Activated CD4-positive, alpha-beta memory T cell treated with anti-CD3 and anti-CD28 coated beads, Interleukin-2, amount 10 ng/mL, durations not matched to agents 7 days and 5 days (primary cell): ENCODE data around the gene DPH2. TPM values are rescaled to one million over a fixed set of nuclear protein-coding genes. Genes with fewer than 3 reads are reported as not detected.

ENCODE experiments used
- CTCF ChIA-PET: fragments of 350-600 bp; sonication (Branson Sonifier 250); formaldehyde crosslinking; loops from one replicate; lab custom pipeline; 2021; ENCODE audit warnings: antibody characterized with exemption, inconsistent platforms; lab: Charles Lee
- POLR2A ChIA-PET: fragments of 350-600 bp; sonication (Branson Sonifier 250); formaldehyde crosslinking; loops from one replicate; lab custom pipeline; 2021; ENCODE audit warnings: antibody characterized with exemption; lab: Charles Lee
- DNase-seq: peaks from one replicate; pipeline ENCODE4 v3.0.0-alpha.2; 2020
- H3K27ac Mint-ChIP-seq: one replicate; pipeline ENCODE4 v1.8.0; 2021; ENCODE audit warnings: mild to moderate bottlenecking, mixed read lengths
- H3K27me3 Mint-ChIP-seq: one replicate; pipeline ENCODE4 v1.8.0; 2021; ENCODE audit warnings: mixed read lengths
- H3K36me3 Mint-ChIP-seq: one replicate; pipeline ENCODE4 v1.8.0; 2021; ENCODE audit warnings: low read depth, mixed read lengths
- H3K4me1 Mint-ChIP-seq: one replicate; pipeline ENCODE4 v1.8.0; 2021; ENCODE audit warnings: mixed read lengths
- H3K4me3 Mint-ChIP-seq: one replicate; pipeline ENCODE4 v1.8.0; 2021; ENCODE audit warnings: mild to moderate bottlenecking, mixed read lengths
- H3K9me3 Mint-ChIP-seq: one replicate; pipeline ENCODE4 v1.8.0; 2021; ENCODE audit warnings: mixed read lengths
- total RNA-seq, 2 experiments: library from RNA; stranded (reverse); gene quantifications; one replicate each; pipeline ENCODE4 v1.2.3, GENCODE V29; 2021

The DPH2 gene
- total RNA-seq, 2 experiments from 2014 or later, result 18.0 to 19.2 TPM

DNA sequence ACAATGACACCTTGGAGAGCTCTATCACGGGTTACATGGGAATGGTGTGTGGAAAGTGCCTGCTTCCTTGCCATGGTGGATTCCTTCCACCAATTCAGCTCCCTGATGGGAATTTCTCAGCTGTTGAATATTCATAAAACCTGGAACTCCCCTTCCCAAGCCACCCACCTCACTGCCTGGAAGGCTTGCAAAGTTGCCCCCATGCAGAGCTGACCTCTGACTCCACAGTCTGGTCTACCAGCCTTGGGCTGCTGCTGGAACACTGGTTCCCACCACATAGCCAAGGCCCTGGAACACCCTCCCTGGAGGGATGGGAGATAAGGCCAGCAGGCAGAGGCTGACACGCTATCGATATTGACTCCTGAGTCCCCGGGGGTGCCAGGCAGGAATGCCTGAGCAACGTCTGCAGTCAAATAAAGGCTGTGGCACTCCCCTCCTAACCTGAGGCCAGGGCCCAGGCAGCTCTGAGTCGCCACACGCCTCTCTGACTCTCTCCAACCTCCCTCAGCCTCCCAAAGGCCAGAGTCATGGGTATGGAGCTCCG is 30.4 kb downstream of the DPH2 start:
- no peak overlapping the region for H3K4me3 Mint-ChIP-seq
- POLR2A ChIA-PET, result no interaction called here

DNA sequence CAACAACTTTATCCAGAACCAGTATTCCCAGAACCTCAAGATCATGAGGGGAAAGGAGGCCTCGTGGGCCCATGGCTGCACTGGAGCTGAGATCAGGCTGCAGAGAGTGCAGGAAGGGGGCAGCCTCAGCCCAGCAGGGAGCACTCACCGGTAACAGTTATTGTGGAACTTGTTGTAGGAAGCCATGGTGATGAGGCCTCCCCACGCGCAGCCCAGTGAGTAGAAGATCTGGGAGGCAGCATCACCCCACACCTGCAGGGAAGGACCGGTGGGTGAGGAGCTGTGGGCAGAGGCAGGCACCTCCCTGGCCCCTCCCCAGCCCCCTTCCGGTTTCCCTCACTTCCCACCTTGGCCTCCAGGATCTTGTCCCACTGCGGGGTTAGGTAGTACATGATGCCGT is 32.4 kb downstream of the DPH2 start:
- POLR2A ChIA-PET, result no interaction called here
- H3K36me3 Mint-ChIP-seq, result no peaks in the 10 kb centered on the region
- H3K4me3 Mint-ChIP-seq, result no peak overlapping the region

More for the DNA sequence above, 30.4 kb downstream of the DPH2 start:
- Mint-ChIP-seq H3K9me3 (no peaks in the 10 kb centered on the region), H3K4me1 (peaks cover 5% of the 10 kb centered on the region), H3K36me3 (no peaks in the 10 kb centered on the region), H3K27ac (no peak overlapping the region), H3K27me3 (no peaks in the 10 kb centered on the region)
- no peak for DNase-seq
- CTCF ChIA-PET, result no interaction called here

DNA sequence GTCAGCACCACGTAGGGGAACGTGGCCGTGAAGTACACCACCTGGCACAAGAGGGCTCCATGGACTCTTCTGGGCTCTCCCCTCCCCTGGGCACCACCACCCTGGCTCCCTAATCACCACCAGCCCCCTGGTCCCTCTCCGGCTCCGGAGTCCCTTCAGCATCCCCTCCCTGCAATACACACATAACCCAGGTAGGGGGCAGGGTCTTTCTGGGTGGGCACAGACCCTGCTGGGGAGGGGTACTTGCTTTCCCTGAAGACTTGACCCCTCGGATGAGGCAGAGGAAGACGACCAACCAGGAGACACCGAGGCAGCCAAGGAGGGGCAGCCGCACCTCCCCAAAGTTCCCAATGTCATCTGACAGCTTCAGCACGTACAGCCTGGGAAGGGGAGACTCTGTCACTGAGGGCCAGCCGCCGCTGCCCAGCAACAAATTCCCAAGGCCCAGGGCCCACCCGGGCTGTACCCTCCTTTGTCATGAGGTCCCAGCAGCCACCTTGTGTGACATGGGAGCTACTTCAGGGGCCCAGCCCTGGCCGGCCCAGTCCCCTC is 32.9 kb downstream of the DPH2 start:
- Mint-ChIP-seq H3K4me3 (no peak overlapping the region), H3K9me3 (no peaks in the 10 kb centered on the region), H3K27ac (no peak overlapping the region), H3K36me3 (no peaks in the 10 kb centered on the region), H3K27me3 (no peaks in the 10 kb centered on the region), H3K4me1 (peaks cover 5% of the 10 kb centered on the region)
- POLR2A ChIA-PET, result no interaction called here
- no peak for DNase-seq
- CTCF ChIA-PET, result interaction anchor here (1.1 to 1.5 kb wide), 3 partner anchors 33 to 45 kb away, joined by 4 to 7 read pairs (median 4); no protein-coding TSS in a partner anchor

More for the DNA sequence above, 32.4 kb downstream of the DPH2 start:
- CTCF ChIA-PET, result interaction anchor here (1.1 to 1.5 kb wide), 2 partner anchors 35 to 45 kb away, joined by 4 to 7 read pairs; no protein-coding TSS in a partner anchor
- H3K9me3 Mint-ChIP-seq, result no peaks in the 10 kb centered on the region
- peaks cover 5% of the 10 kb centered on the region for H3K4me1 Mint-ChIP-seq
- H3K27ac Mint-ChIP-seq, result no peak overlapping the region
- no peak for DNase-seq
- H3K27me3 Mint-ChIP-seq, result no peaks in the 10 kb centered on the region

DNA sequence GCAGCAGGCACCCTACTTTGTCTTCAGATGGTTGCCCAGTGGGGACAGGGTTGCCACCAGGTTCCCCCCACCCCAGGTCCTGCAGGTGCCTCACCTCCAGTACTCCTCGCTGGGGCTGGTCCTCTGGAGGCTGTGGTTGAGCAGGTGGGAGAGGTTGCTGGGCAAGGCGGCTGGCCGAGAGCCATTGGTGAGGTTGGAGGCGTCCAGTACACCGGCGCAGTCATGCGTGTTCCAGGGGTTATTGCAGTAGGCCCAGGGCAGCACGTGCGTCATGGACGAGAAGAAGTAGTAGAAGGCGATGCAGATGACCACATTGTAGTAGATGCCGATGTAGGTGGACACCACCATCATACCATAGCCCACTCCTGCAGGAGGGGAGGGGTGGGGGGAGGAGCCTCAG is 38.4 kb downstream of the DPH2 start:
- H3K36me3 Mint-ChIP-seq, result no peaks in the 10 kb centered on the region
- H3K27me3 Mint-ChIP-seq, result no peaks in the 10 kb centered on the region
- H3K4me1 Mint-ChIP-seq, result no peaks in the 10 kb centered on the region
- no peak overlapping the region for H3K27ac Mint-ChIP-seq
- no peaks in the 10 kb centered on the region for H3K9me3 Mint-ChIP-seq
- no peak overlapping the region for H3K4me3 Mint-ChIP-seq
- ChIA-PET POLR2A (no interaction called here), CTCF (interaction anchor here (0.8 to 4.5 kb wide), 2 partner anchors 15 to 40 kb away, joined by 7 to 61 read pairs; no protein-coding TSS in a partner anchor)
- no peak for DNase-seq

DNA sequence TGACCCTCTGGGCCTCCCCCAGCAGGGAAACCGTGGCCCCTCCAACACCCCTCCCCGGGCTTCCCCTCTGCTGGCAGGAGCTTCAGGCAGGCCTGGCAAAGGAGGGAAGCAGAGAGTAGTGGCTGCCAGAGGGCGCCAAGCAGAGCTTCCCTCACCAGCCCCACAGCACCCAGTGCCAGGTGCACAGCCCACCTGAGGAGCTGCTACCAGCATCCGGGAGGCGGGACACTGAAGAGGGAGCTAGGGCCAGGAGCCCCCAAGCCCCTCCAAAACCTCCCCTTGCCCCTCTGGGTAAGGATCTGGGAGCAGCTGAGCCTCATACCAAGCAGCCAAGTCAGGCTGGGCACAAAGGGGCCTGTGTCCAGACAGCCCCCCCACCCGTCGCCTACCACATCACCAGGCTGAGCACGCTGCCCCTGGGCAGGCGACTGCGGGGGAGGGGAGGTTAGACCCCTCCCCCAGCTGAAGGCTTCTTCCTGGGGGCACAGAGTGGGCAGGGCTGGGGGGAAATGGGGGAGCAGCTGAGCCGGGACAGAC is 41.2 kb downstream of the DPH2 start:
- no peaks in the 10 kb centered on the region for H3K27me3 Mint-ChIP-seq
- no peak overlapping the region for H3K27ac Mint-ChIP-seq
- no peak overlapping the region for H3K4me3 Mint-ChIP-seq
- H3K36me3 Mint-ChIP-seq, result no peaks in the 10 kb centered on the region
- ChIA-PET CTCF (interaction anchor here (0.8 kb wide), 1 partner anchor 26 kb away, joined by 7 read pairs; no protein-coding TSS in a partner anchor), POLR2A (no interaction called here)
- H3K9me3 Mint-ChIP-seq, result no peaks in the 10 kb centered on the region
- no peak for DNase-seq
- H3K4me1 Mint-ChIP-seq, result no peaks in the 10 kb centered on the region

DNA sequence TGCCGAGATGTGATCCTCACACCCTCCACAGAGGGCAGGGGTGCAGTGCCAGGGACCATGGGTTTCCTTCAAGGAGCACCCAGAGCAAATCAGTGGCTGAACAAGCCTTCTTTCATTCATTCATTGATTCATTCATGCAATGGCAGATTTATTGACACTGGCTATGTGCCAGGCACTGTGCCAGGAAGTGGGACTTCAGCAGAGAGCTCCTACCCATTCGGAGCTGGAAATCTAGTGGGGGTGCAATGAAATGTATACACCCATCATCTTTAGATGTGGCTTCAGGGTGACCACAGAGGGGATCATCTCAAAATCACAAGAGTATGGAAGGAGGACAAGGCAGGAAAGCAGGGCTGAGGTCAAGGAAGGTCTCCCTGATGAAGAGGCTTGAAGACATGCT is 42.6 kb downstream of the DPH2 start:
- no peak overlapping the region for H3K27ac Mint-ChIP-seq
- ChIA-PET POLR2A (no interaction called here), CTCF (no interaction called here)
- no peak for DNase-seq
- no peaks in the 10 kb centered on the region for H3K36me3 Mint-ChIP-seq
- no peaks in the 10 kb centered on the region for H3K9me3 Mint-ChIP-seq
- H3K4me3 Mint-ChIP-seq, result no peak overlapping the region
- no peaks in the 10 kb centered on the region for H3K27me3 Mint-ChIP-seq
- no peaks in the 10 kb centered on the region for H3K4me1 Mint-ChIP-seq

- H3K36me3 Mint-ChIP-seq, result no peaks in the 10 kb centered on the region
- H3K27ac Mint-ChIP-seq, result no peak overlapping the region
- no peaks in the 10 kb centered on the region for H3K4me1 Mint-ChIP-seq
- no peaks in the 10 kb centered on the region for H3K27me3 Mint-ChIP-seq
- H3K4me3 Mint-ChIP-seq, result no peak overlapping the region
- POLR2A ChIA-PET, result no interaction called here
- DNase-seq, result no peak
- H3K9me3 Mint-ChIP-seq, result no peaks in the 10 kb centered on the region
- CTCF ChIA-PET, result no interaction called here
Observed at GRCh38 chr1:44012941-44013609, 43.3 kb downstream of the DPH2 start.

GRCh38 chr1:44013949-44014348 is 44.1 kb downstream of the DPH2 start:
- no peak overlapping the region for H3K4me3 Mint-ChIP-seq
- ChIA-PET POLR2A (interaction anchor here (0.8 kb wide), 1 partner anchor 8 kb away, joined by 3 read pairs; no protein-coding TSS in a partner anchor), CTCF (interaction anchor here (1.8 kb wide), 1 partner anchor 9 kb away, joined by 12 read pairs; no protein-coding TSS in a partner anchor)
- DNase-seq, result no peak
- no peaks in the 10 kb centered on the region for H3K9me3 Mint-ChIP-seq
- no peaks in the 10 kb centered on the region for H3K36me3 Mint-ChIP-seq
- no peaks in the 10 kb centered on the region for H3K4me1 Mint-ChIP-seq
- H3K27me3 Mint-ChIP-seq, result no peaks in the 10 kb centered on the region
- no peak overlapping the region for H3K27ac Mint-ChIP-seq

- CTCF ChIA-PET, result interaction anchor here (0.8 to 1.8 kb wide), 2 partner anchors 9 to 22 kb away, joined by 3 to 12 read pairs; no protein-coding TSS in a partner anchor
- H3K27ac Mint-ChIP-seq, result no peak overlapping the region
- POLR2A ChIA-PET, result interaction anchor here (0.8 kb wide), 1 partner anchor 9 kb away, joined by 3 read pairs; no protein-coding TSS in a partner anchor
Observed at GRCh38 chr1:44014365-44015104, 44.7 kb downstream of the DPH2 start.

DNA sequence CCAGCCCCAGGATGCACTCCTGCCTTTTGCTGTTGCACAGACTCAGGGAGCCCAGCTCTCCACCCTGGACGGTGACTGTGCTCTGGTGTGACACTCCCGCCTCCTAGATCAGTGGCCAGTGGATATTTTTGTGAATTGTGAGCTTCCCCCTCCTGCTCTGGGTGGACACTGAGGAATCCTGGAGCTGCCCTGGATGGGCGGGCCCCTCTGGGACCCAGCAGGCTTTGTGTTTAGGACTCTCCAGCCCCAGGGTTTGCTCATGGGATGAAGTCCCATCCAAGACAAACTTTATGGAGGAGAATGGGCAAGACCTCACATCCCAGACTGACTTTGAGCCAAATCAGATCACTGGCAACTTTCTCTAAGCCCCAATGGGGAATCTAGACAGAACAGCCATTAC is 45.4 kb downstream of the DPH2 start:
- Mint-ChIP-seq H3K36me3 (no peaks in the 10 kb centered on the region), H3K9me3 (no peaks in the 10 kb centered on the region), H3K27me3 (no peaks in the 10 kb centered on the region), H3K27ac (no peak overlapping the region), H3K4me3 (no peak overlapping the region), H3K4me1 (no peaks in the 10 kb centered on the region)
- CTCF ChIA-PET, result interaction anchor here (0.8 to 1.8 kb wide), 2 partner anchors 10 to 21 kb away, joined by 3 to 12 read pairs; no protein-coding TSS in a partner anchor
- POLR2A ChIA-PET, result no interaction called here
- DNase-seq, result no peak

More at GRCh38 chr1:44014365-44015104, 44.7 kb downstream of the DPH2 start:
- no peaks in the 10 kb centered on the region for H3K4me1 Mint-ChIP-seq
- no peaks in the 10 kb centered on the region for H3K9me3 Mint-ChIP-seq
- no peaks in the 10 kb centered on the region for H3K36me3 Mint-ChIP-seq
- DNase-seq, result no peak
- H3K27me3 Mint-ChIP-seq, result no peaks in the 10 kb centered on the region
- no peak overlapping the region for H3K4me3 Mint-ChIP-seq

DNA sequence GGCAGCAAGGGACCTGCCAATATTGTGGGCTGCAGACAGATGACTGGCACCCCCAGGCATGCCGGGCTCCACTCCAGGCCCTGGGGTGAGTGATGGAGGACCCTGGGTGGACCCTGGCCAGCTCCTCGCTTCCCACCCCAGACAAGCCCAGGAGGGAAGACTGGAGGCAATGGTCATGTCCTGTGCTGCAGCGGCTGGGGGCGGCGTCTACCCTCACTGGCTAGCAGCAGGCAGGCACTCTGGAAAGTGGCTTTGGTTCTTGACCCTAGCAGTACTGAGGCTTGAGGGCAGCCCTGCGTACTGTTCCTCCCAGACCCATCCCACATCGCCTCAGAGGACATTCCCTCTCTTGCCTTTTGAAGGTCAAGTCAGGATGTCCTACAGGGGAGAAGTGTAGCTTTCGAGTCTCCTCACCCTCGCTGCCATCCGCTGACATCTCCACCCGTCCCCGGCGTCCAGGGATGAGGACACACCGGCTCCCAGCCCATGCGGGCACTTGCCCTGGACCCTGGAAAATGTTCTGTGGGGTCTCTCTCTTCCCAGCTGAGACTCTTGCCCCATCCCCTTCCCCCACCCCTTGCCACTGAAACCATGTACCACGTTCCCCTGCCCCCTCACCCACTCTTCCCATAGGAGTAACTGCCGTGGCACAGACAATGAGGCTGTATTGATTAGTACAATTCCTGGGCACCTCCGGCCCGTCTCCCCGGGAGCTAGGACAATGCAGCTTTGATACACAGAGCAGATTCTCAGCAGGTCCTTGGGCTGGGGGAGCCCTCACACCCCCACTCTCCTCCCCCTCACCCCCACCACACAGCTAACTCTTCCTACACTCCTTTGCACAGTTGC is 46.5 kb downstream of the DPH2 start:
- ChIA-PET POLR2A (no interaction called here), CTCF (no interaction called here)
- no peak overlapping the region for H3K27ac Mint-ChIP-seq
- no peaks in the 10 kb centered on the region for H3K9me3 Mint-ChIP-seq
- no peaks in the 10 kb centered on the region for H3K27me3 Mint-ChIP-seq
- DNase-seq, result no peak
- H3K36me3 Mint-ChIP-seq, result no peaks in the 10 kb centered on the region
- H3K4me3 Mint-ChIP-seq, result no peak overlapping the region
- H3K4me1 Mint-ChIP-seq, result no peaks in the 10 kb centered on the region

GRCh38 chr1:44016890-44017400 is 47.1 kb downstream of the DPH2 start:
- no peaks in the 10 kb centered on the region for H3K4me1 Mint-ChIP-seq
- ChIA-PET CTCF (interaction anchor here (0.6 kb wide), 1 partner anchor 623 kb away, joined by 3 read pairs; no protein-coding TSS in a partner anchor), POLR2A (no interaction called here)
- no peaks in the 10 kb centered on the region for H3K9me3 Mint-ChIP-seq
- no peak for DNase-seq
- H3K36me3 Mint-ChIP-seq, result peaks cover 2% of the 10 kb centered on the region
- no peak overlapping the region for H3K27ac Mint-ChIP-seq
- no peaks in the 10 kb centered on the region for H3K27me3 Mint-ChIP-seq
- H3K4me3 Mint-ChIP-seq, result no peak overlapping the region
